H1 (cell line): Measurements from ENCODE around the gene KRT8.

ENCODE experiments used
- BRCA1 ChIP-seq: IDR thresholded peaks from 2 replicates; pipeline ENCODE4 v1.6.1; 2012; ENCODE audit warnings: low read depth, low read length, improper control_type of control experiment
- CBX8 ChIP-seq: fragments of 300-800, 300-1000 bp; sonication (generic); IDR thresholded peaks from 2 replicates; pipeline ENCODE4 v1.7.1; 2016; ENCODE audit warnings: low read depth, low read length, borderline replicate concordance
- CHD1 ChIP-seq: IDR thresholded peaks from 2 replicates; pipeline ENCODE4 v1.6.1; 2012; ENCODE audit warnings: low read depth, low read length, improper control_type of control experiment
- POLR2A ChIP-seq, 2 experiments: IDR thresholded peaks; 1 replicate in 1 of 2; 2 replicates in 1 of 2; pipeline ENCODE4 v1.6.1; 2011; ENCODE audit warnings: low read depth in 2 of 2, low read length in 2 of 2, mild to moderate bottlenecking in 2 of 2; ENCODE audit errors: control extremely low read depth in 1 of 2
- SIN3A ChIP-seq, 2 experiments: IDR thresholded peaks in 1 of 2; conservative IDR thresholded peaks in 1 of 2; 2 replicates each; pipeline ENCODE4 v1.6.1; 2011 to 2012; ENCODE audit warnings: low read length in 2 of 2, improper control_type of control experiment in 1 of 2, low read depth in 1 of 2, mild to moderate bottlenecking in 1 of 2
- TF ChIP-seq, protein P1 (sequence below), 3 experiments: IDR thresholded peaks; 1 replicate in 2 of 3; 2 replicates in 1 of 3; pipeline versions ENCODE4 v1.5.1 to v1.6.1; 2011; ENCODE audit warnings: low read length in 3 of 3, mild to moderate bottlenecking in 3 of 3, inconsistent platforms in 2 of 3, low read depth in 1 of 3, moderate library complexity in 1 of 3; ENCODE audit not compliant: insufficient read depth in 1 of 3; ENCODE audit errors: control extremely low read depth in 1 of 3

GRCh38 chr12:52865090-52865944 lies 39.6 kb downstream of the KRT8 start:
- TF ChIP-seq POLR2A (IDR thresholded peaks at IDR 0.05; ENCODE audit: control extremely low read depth in 1 of 2, low read depth in 2 of 2, low read length in 2 of 2) (no peak), CHD1 (no peak), SIN3A (conservative IDR thresholded peaks at IDR 0.05 in 1 of 2, IDR thresholded peaks at IDR 0.05 in 1 of 2; ENCODE audit: low read depth in 1 of 2, low read length in 2 of 2) (no peak), CBX8 (no peak), BRCA1 (no peak)
- TF ChIP-seq, protein P1, sequence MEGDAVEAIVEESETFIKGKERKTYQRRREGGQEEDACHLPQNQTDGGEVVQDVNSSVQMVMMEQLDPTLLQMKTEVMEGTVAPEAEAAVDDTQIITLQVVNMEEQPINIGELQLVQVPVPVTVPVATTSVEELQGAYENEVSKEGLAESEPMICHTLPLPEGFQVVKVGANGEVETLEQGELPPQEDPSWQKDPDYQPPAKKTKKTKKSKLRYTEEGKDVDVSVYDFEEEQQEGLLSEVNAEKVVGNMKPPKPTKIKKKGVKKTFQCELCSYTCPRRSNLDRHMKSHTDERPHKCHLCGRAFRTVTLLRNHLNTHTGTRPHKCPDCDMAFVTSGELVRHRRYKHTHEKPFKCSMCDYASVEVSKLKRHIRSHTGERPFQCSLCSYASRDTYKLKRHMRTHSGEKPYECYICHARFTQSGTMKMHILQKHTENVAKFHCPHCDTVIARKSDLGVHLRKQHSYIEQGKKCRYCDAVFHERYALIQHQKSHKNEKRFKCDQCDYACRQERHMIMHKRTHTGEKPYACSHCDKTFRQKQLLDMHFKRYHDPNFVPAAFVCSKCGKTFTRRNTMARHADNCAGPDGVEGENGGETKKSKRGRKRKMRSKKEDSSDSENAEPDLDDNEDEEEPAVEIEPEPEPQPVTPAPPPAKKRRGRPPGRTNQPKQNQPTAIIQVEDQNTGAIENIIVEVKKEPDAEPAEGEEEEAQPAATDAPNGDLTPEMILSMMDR (IDR thresholded peaks at IDR 0.05; ENCODE audit: control extremely low read depth in 1 of 3, insufficient read depth in 1 of 3, low read depth in 1 of 3, low read length in 3 of 3): peak; percentile 84 to 95 (median 94)
